A673 (cell line): ENCODE data around the gene IMPACT. TPM values are rescaled to one million over a fixed set of nuclear protein-coding genes. Genes with fewer than 3 reads are reported as not detected.

Experiments used
- Bru-seq: library from RNA; stranded (reverse); fragments of 400-500 nt; gene quantifications from one replicate; lab custom pipeline; 2021; lab: Mats Ljungman, UMichigan
- BruChase-seq, 2 experiments: library from RNA; stranded (reverse); fragments of 400-500 nt; gene quantifications; one replicate each; lab custom pipeline; 2021; lab: Mats Ljungman, UMichigan
- BruUV-seq: library from RNA; stranded (reverse); fragments of 400-500 nt; replicated peaks from 2 replicates; lab custom pipeline; 2021; lab: Mats Ljungman, UMichigan
- CTCF ChIA-PET: fragments of 300-600 bp; sonication (Branson Sonifier 250); formaldehyde crosslinking; loops from one replicate; lab custom pipeline; 2022; ENCODE audit warnings: antibody characterized with exemption; lab: Charles Lee
- POLR2A ChIA-PET: fragments of 300-600 bp; sonication (Branson Sonifier 250); formaldehyde crosslinking; loops from one replicate; lab custom pipeline; 2022; ENCODE audit warnings: antibody characterized with exemption; ENCODE audit not compliant: low non-redundant PET; lab: Charles Lee
- DNase-seq: peaks from one replicate; pipeline ENCODE4 v3.0.0-alpha.2; 2015; ENCODE audit warnings: low spot score
- H3K27ac ChIP-seq: fragments of 200-600 bp; sonication (generic); 2 replicates; pipeline ENCODE4 v1.5.1; 2016; ENCODE audit warnings: mixed run types, low read depth, mild to moderate bottlenecking, mixed read lengths, antibody characterized with exemption, low read length; ENCODE audit not compliant: poor library complexity, severe bottlenecking
- H3K27me3 ChIP-seq: fragments of 200-600 bp; sonication (generic); replicated peaks from 2 replicates; pipeline ENCODE4 v1.6.1; 2017; ENCODE audit warnings: mixed run types, low read depth, mild to moderate bottlenecking, mixed read lengths, antibody characterized with exemption, low read length; ENCODE audit not compliant: insufficient read depth, poor library complexity
- H3K36me3 ChIP-seq: fragments of 200-600 bp; sonication (generic); 2 replicates; pipeline ENCODE4 v1.6.1; 2016; ENCODE audit warnings: mixed run types, mild to moderate bottlenecking, mixed read lengths, antibody characterized with exemption, low read length; ENCODE audit not compliant: insufficient read depth, poor library complexity, severe bottlenecking
- H3K4me1 ChIP-seq: fragments of 200-600 bp; sonication (generic); 2 replicates; pipeline ENCODE4 v1.6.1; 2017; ENCODE audit warnings: mixed run types, mild to moderate bottlenecking, mixed read lengths, antibody characterized with exemption, low read length; ENCODE audit not compliant: insufficient read depth, poor library complexity, severe bottlenecking
- H3K4me3 ChIP-seq: fragments of 200-600 bp; sonication (generic); 2 replicates; pipeline ENCODE4 v1.5.1; 2016; ENCODE audit warnings: low read depth, mixed run types, mild to moderate bottlenecking, mixed read lengths, low read length; ENCODE audit not compliant: poor library complexity, severe bottlenecking
- H3K9me3 ChIP-seq: fragments of 200-600 bp; sonication (generic); 2 replicates; pipeline ENCODE4 v1.6.1; 2016; ENCODE audit warnings: mixed run types, low read depth, mild to moderate bottlenecking, mixed read lengths, antibody characterized with exemption, low read length; ENCODE audit not compliant: poor library complexity, severe bottlenecking
- EZH2 ChIP-seq: fragments of 200-600 bp; sonication (generic); IDR thresholded peaks from 2 replicates; pipeline ENCODE4 v1.6.1; 2017; ENCODE audit warnings: borderline replicate concordance, low read depth, mild to moderate bottlenecking, mixed read lengths, antibody characterized with exemption, low read length; ENCODE audit not compliant: poor library complexity, severe bottlenecking
- intact Hi-C: fragments of 100-400 bp; cut with micrococcal nuclease; formaldehyde crosslinking; loops from one replicate; pipeline ENCODE4 v1.10.0; 2022; ENCODE audit not compliant: unreplicated experiment
- long read RNA-seq: library from polyadenylated mRNA; stranded (forward); transcript quantifications from one replicate; pipeline ENCODE4 v2.0.0, GENCODE V29; 2022
- total RNA-seq: library from RNA; stranded (reverse); gene quantifications from 2 replicates; pipeline ENCODE4 v1.2.3, GENCODE V29; 2021
- TF ChIP-seq, protein P1 (sequence below): fragments of 300-800, 200-600 bp; sonication (generic); conservative IDR thresholded peaks from 2 replicates; pipeline ENCODE4 v1.5.1; 2017; ENCODE audit warnings: low read depth, mild to moderate bottlenecking, antibody characterized with exemption, low read length, moderate library complexity, mixed read lengths

Gene IMPACT, protein sequence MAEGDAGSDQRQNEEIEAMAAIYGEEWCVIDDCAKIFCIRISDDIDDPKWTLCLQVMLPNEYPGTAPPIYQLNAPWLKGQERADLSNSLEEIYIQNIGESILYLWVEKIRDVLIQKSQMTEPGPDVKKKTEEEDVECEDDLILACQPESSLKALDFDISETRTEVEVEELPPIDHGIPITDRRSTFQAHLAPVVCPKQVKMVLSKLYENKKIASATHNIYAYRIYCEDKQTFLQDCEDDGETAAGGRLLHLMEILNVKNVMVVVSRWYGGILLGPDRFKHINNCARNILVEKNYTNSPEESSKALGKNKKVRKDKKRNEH
- total RNA-seq = 35.6 and 46.0 TPM in 2 replicates
- percentile 80 among the genes with signal in this experiment for Bru-seq, nascent RNA
- BruChase-seq, experiment 1, labeled RNA remaining after a 2-hour chase = percentile 78 among the genes with signal in this experiment
- BruChase-seq, experiment 2, labeled RNA remaining after a 6-hour chase = percentile 82 among the genes with signal in this experiment
- long read RNA-seq, transcript IMPACT-201 (11 exons, 3,792 nt) = major isoform, 42 of 53 reads
- long read RNA-seq, partial matches to known transcripts = 4 of 53 reads
- long read RNA-seq, other reads (novel, unspliced or antisense) = 7 of 53 reads

DNA sequence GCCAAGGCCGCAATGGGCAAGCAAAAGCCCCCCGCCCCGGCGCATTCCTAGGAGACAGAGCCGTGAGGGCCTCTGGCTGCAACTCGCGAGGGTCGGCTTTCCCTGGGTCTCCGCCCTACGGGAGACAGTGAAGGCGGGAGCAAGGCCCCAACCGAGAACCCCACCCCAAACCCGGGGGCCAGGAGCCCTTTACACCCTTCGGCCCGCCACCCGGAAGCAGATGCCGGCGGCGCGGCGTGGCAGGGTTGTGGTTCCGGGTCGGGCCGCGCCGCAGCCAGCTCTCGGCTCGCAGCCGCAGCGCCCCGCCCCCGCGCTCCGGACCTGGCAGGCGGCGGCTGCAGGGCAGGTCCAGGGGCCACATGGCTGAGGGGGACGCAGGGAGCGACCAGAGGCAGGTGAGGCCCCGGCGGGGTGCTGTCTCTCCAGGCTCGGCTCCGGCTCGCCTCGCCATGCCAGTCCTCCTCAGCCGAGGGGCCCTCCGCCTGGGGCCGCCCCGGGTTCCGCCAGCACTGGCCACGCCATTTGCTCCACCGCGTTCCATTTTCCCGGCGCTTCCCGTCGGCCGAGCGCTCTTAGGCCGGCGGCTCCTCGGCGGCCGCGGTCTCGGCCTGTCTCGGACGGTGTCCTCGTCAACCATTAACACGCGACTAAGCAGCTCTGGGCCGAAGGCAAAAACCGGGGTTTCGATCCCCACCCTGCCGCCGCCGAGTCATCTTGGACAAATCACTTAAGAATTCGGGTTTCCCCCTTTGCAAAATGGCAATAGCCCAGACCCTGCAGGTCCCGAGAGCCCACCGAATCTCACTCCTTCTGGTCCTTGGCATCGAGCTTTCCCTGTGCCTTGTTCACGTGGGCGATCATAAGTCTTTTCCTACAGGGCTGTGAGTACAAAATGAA is at the start of gene IMPACT:
Gene IMPACT, plus strand, starts transcription at position 273 of the 897 bp plus-strand sequence. Its CDS starts 87 bp downstream, at position 360.
- Histone ChIP-seq H3K27me3 (peaks cover 16% of the 10 kb centered on the region), H3K27ac (peak within 1 kb of the TSS; percentile 85), H3K4me1 (peaks cover 9% of the 10 kb centered on the region), H3K9me3 (no peaks in the 10 kb centered on the region), H3K4me3 (peak within 1 kb of the TSS; percentile 83), H3K36me3 (peaks cover 4% of the 10 kb centered on the region)
- ChIA-PET CTCF (no interaction called here), POLR2A (no interaction called here)
- TF ChIP-seq EZH2 = no peak
- TF ChIP-seq, protein P1, sequence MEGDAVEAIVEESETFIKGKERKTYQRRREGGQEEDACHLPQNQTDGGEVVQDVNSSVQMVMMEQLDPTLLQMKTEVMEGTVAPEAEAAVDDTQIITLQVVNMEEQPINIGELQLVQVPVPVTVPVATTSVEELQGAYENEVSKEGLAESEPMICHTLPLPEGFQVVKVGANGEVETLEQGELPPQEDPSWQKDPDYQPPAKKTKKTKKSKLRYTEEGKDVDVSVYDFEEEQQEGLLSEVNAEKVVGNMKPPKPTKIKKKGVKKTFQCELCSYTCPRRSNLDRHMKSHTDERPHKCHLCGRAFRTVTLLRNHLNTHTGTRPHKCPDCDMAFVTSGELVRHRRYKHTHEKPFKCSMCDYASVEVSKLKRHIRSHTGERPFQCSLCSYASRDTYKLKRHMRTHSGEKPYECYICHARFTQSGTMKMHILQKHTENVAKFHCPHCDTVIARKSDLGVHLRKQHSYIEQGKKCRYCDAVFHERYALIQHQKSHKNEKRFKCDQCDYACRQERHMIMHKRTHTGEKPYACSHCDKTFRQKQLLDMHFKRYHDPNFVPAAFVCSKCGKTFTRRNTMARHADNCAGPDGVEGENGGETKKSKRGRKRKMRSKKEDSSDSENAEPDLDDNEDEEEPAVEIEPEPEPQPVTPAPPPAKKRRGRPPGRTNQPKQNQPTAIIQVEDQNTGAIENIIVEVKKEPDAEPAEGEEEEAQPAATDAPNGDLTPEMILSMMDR = no peak
- BruUV-seq = no TSS peak
- DNase-seq = peak; percentile 87
- intact Hi-C loops = no loop called here

DNA sequence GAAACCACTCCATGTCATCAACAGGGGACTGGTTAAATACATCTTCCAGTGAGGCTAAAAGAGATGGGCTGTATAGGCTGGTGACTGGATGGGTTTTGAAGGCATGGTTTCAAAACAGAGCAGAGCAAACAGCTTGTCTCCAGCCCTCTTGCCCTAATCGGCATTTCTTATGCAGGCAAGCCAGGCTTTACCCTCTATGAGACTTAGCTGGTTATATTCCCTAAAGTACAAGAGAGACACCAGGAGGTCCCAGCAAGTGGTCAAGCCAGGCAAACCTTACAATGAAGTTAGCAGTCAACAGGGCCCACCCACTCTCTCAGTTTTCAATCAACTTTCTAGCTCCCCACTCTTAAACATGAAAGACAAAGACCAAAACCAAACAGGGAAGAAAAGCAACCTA is 47.9 kb upstream of the IMPACT start:
- H3K4me1 ChIP-seq = no peaks in the 10 kb centered on the region
- peaks cover 12% of the 10 kb centered on the region for H3K36me3 ChIP-seq
- ChIA-PET CTCF (no interaction called here), POLR2A (no interaction called here)
- H3K4me3 ChIP-seq = no peak overlapping the region
- no peak overlapping the region for H3K27ac ChIP-seq
- H3K27me3 ChIP-seq = no peaks in the 10 kb centered on the region
- intact Hi-C loops = no loop called here
- DNase-seq = no peak
- no TSS peak for BruUV-seq
- no peak for TF ChIP-seq EZH2
- TF ChIP-seq, protein P1 = no peak
- H3K9me3 ChIP-seq = no peaks in the 10 kb centered on the region

DNA sequence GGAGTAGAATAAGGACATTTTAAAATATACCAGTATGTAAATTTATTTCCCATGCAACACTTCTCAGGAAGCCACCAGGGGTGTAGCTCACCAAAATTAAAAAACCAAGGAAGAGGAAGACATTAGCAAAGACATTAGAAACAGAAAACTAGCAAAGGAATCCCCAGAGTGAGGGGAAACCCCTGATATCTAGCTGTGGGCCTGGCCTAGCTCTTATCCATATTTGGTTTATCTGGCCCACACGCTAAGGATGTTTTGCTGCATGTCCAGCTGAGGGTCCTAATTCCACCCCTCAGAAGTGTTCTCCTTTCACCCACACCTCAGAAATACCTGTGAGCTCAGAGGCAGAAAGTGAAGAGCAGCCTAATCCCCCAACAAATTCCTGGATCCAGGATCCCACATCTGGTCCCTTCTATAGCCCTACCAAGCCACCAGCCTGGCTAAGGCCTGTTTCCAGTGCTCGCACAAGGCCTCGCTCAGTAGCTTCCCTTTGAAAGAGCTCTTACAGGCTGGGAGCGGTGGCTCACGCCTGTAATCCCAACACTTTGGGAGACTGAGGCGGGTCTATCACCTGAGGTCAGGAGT is 46.2 kb upstream of the IMPACT start:
- H3K36me3 ChIP-seq = peaks cover 12% of the 10 kb centered on the region
- no peak for TF ChIP-seq EZH2
- TF ChIP-seq, protein P1 = no peak
- H3K4me1 ChIP-seq = no peaks in the 10 kb centered on the region
- intact Hi-C loops = no loop called here
- POLR2A ChIA-PET = no interaction called here
- no peaks in the 10 kb centered on the region for H3K9me3 ChIP-seq
- H3K4me3 ChIP-seq = no peak overlapping the region
- DNase-seq = no peak
- CTCF ChIA-PET = no interaction called here
- H3K27me3 ChIP-seq = no peaks in the 10 kb centered on the region
- H3K27ac ChIP-seq = no peak overlapping the region
- no TSS peak for BruUV-seq
